SU-DHL-6 (cell line): ENCODE data around the gene PGBD5.

Experiments used
- EZH2phosphoT487 ChIP-seq: fragments of 200-600 bp; sonication (generic), shearing (Covaris generic); conservative IDR thresholded peaks from 2 replicates; pipeline ENCODE4 v1.6.1; 2018; ENCODE audit warnings: mild to moderate bottlenecking, antibody characterized with exemption, low read length, moderate library complexity, mixed read lengths
- TF ChIP-seq, protein P1 (sequence below): fragments of 200-600 bp; sonication (generic); IDR thresholded peaks from one replicate; pipeline ENCODE4 v1.5.1; 2017; ENCODE audit warnings: antibody characterized with exemption, mild to moderate bottlenecking, low read length, moderate library complexity; ENCODE audit not compliant: insufficient read depth, poor library complexity, severe bottlenecking

DNA sequence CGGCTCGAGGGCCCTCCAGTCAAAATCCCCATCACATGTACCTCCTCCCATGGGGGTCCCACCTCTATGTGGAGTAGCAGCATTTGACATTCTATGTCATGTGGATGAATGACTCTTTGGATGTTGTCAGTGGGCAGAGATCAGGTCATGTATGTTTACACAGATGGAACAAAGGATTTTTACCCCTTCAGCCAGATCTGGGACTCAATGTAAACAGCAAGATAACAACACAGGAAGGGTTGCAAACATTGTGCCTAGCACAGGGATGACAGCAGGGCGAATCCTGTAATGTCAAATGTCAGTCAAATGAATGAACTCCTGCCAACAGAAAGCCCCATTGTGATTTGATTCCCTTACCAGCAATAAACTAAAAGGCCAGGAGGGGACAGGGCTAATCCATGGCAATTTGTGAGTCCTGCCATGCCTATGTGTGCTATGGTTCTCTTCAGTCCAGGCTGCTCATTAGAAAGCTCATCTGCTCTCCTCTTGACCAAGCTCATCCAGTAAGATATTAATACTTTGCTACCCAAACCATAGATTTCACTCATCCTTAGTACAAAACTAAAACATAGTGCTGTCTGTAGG, 60.3 kb downstream of the PGBD5 start:
- TF ChIP-seq EZH2phosphoT487 = no peak
- TF ChIP-seq, protein P1, sequence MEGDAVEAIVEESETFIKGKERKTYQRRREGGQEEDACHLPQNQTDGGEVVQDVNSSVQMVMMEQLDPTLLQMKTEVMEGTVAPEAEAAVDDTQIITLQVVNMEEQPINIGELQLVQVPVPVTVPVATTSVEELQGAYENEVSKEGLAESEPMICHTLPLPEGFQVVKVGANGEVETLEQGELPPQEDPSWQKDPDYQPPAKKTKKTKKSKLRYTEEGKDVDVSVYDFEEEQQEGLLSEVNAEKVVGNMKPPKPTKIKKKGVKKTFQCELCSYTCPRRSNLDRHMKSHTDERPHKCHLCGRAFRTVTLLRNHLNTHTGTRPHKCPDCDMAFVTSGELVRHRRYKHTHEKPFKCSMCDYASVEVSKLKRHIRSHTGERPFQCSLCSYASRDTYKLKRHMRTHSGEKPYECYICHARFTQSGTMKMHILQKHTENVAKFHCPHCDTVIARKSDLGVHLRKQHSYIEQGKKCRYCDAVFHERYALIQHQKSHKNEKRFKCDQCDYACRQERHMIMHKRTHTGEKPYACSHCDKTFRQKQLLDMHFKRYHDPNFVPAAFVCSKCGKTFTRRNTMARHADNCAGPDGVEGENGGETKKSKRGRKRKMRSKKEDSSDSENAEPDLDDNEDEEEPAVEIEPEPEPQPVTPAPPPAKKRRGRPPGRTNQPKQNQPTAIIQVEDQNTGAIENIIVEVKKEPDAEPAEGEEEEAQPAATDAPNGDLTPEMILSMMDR = no peak
